Glutamatergic neuron (in vitro differentiated cells): Measurements from ENCODE around the gene AGAP1. TPM values are rescaled to one million over a fixed set of nuclear protein-coding genes. Genes with fewer than 3 reads are reported as not detected.
"Not testable (repeated sequence)": the region's sequence is repeated elsewhere in the genome, so short reads cannot be mapped to it uniquely, and the experiment has no call there.

ENCODE experiments used
- DNase-seq: peaks from one replicate; pipeline ENCODE4 v3.0.0; 2022
- H3K27ac Mint-ChIP-seq: one replicate; pipeline ENCODE4 v1.8.0; 2020; ENCODE audit warnings: mild to moderate bottlenecking, mixed read lengths, inconsistent platforms; ENCODE audit not compliant: unreplicated experiment
- H3K27me3 Mint-ChIP-seq: one replicate; pipeline ENCODE4 v1.8.0; 2020; ENCODE audit warnings: mild to moderate bottlenecking, moderate library complexity, mixed read lengths, inconsistent platforms; ENCODE audit not compliant: unreplicated experiment
- H3K36me3 Mint-ChIP-seq: one replicate; pipeline ENCODE4 v1.8.0; 2020; ENCODE audit warnings: mild to moderate bottlenecking, mixed read lengths, inconsistent platforms; ENCODE audit not compliant: unreplicated experiment
- H3K4me1 Mint-ChIP-seq: one replicate; pipeline ENCODE4 v1.8.0; 2020; ENCODE audit warnings: mild to moderate bottlenecking, low read depth, mixed read lengths, inconsistent platforms; ENCODE audit not compliant: unreplicated experiment
- H3K4me3 Mint-ChIP-seq: one replicate; pipeline ENCODE4 v1.8.0; 2020; ENCODE audit warnings: mild to moderate bottlenecking, mixed read lengths, inconsistent platforms; ENCODE audit not compliant: unreplicated experiment
- H3K9me3 Mint-ChIP-seq: one replicate; pipeline ENCODE4 v1.8.0; 2020; ENCODE audit warnings: mild to moderate bottlenecking, moderate library complexity, mixed read lengths, inconsistent platforms; ENCODE audit not compliant: unreplicated experiment
- total RNA-seq: library from RNA; stranded (reverse); fragmentation: NEBNext Ultra II Directional; extraction: Animal tissue kit (Norgen Biotek cat#: 25700); gene quantifications from one replicate; pipeline ENCODE4 v1.2.1, GENCODE V29; 2021; ENCODE audit not compliant: unreplicated experiment
- TF ChIP-seq, protein P1 (sequence below): fragments of 200-600 bp; sonication (generic); IDR thresholded peaks from one replicate; pipeline ENCODE4 v1.5.0; 2021; ENCODE audit not compliant: partially characterized antibody, unreplicated experiment

AGAP1 gene
- total RNA-seq, 1 donor from 2014 or later = 153 TPM

DNA sequence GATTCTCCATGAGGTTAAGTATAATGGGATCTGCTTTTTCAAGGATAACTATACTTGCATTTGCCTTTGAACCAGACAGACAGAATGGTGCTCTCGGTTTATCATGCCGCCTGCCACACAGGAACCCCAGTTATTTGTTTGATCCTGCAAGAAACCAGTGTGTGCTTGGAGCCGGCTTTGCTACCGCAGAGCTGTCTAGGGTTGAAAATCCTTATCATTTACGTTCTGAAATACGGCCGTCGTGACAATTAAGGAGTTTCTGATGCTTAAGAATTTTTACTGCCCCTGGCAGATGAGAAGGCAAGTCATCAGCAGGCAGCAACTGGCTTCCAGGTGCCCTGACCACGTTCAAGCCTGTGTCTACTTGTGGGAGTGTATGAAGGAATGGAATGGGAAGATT lies 562.3 kb downstream of the AGAP1 start:
- Mint-ChIP-seq H3K27ac (no peak overlapping the region), H3K4me1 (peaks cover 47% of the 10 kb centered on the region), H3K36me3 (peaks cover 12% of the 10 kb centered on the region), H3K27me3 (peaks cover 7% of the 10 kb centered on the region), H3K4me3 (no peak overlapping the region), H3K9me3 (peaks cover 13% of the 10 kb centered on the region)
- TF ChIP-seq, protein P1, sequence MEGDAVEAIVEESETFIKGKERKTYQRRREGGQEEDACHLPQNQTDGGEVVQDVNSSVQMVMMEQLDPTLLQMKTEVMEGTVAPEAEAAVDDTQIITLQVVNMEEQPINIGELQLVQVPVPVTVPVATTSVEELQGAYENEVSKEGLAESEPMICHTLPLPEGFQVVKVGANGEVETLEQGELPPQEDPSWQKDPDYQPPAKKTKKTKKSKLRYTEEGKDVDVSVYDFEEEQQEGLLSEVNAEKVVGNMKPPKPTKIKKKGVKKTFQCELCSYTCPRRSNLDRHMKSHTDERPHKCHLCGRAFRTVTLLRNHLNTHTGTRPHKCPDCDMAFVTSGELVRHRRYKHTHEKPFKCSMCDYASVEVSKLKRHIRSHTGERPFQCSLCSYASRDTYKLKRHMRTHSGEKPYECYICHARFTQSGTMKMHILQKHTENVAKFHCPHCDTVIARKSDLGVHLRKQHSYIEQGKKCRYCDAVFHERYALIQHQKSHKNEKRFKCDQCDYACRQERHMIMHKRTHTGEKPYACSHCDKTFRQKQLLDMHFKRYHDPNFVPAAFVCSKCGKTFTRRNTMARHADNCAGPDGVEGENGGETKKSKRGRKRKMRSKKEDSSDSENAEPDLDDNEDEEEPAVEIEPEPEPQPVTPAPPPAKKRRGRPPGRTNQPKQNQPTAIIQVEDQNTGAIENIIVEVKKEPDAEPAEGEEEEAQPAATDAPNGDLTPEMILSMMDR = no peak
- DNase-seq = no peak

DNA sequence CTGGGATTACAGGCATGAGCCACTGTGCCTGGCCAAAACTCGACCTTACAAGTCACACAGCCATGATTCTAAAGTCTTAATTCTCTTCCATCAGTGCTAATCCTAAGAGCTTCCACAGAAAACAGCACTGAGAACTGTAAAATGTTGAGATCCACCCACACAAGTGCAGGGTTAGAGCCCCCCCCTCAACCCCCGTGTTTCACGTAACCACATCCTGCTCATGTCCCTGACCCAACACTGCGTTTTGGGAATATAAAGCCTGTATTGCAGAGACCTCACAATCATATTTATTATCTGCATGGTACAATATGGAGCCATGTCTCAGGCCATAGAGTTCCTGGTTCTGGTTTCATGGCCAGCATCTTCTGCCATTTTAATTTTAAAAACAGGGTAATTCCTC lies 563.5 kb downstream of the AGAP1 start:
- DNase-seq = no peak
- peaks cover 36% of the 10 kb centered on the region for H3K4me1 Mint-ChIP-seq
- peaks cover 7% of the 10 kb centered on the region for H3K27me3 Mint-ChIP-seq

DNA sequence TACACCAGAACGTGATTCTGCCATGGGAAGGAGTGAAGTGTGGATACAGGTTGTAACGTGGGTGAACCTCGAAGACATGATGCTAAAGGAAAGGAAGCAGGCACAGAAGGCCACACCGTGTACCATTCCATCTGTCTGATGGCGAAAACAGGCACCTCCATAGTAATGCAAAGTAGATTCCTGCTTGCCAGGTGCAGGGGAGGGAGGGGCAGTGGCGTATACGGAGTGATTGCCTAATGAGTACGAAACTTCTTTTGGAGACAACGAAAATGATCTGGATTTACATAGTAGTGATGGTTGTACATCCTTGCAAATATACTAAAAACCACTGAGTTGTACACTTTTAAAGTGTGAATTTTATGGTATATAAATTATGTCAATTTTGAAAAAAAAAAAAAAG lies 567.7 kb downstream of the AGAP1 start:
- H3K4me1 Mint-ChIP-seq = peaks cover 12% of the 10 kb centered on the region
- no peaks in the 10 kb centered on the region for H3K27me3 Mint-ChIP-seq
- no peak overlapping the region for H3K4me3 Mint-ChIP-seq
- TF ChIP-seq, protein P1 = no peak
- H3K27ac Mint-ChIP-seq = no peak overlapping the region
- H3K36me3 Mint-ChIP-seq = peaks cover 12% of the 10 kb centered on the region
- DNase-seq = no peak
- H3K9me3 Mint-ChIP-seq = peaks cover 8% of the 10 kb centered on the region

More for the DNA sequence above, 563.5 kb downstream of the AGAP1 start:
- Mint-ChIP-seq H3K27ac (no peak overlapping the region), H3K9me3 (peaks cover 13% of the 10 kb centered on the region), H3K4me3 (no peak overlapping the region), H3K36me3 (peaks cover 12% of the 10 kb centered on the region)
- TF ChIP-seq, protein P1 = no peak

DNA sequence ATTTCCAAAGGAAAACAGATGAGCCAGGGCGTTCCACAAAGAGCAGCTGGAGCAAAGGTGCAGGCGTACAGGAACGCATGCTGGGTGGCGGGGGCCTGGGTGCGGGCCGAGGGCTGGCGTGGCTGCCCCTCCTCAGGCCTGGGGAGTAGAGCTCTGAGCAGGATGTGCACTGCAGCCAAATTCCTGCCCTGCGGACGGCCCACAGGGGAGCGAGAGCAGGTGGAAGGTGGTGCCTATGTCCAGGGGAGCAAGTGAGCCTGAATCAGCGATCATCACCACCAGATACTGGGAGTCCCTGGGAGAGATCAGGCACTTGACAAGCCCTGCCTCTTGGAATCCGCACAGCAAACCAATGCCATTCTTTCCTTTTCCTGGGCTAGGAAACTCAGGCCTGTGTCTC lies 568.1 kb downstream of the AGAP1 start:
- no peak for DNase-seq
- H3K4me1 Mint-ChIP-seq = peaks cover 8% of the 10 kb centered on the region
- H3K36me3 Mint-ChIP-seq = peaks cover 12% of the 10 kb centered on the region
- H3K27me3 Mint-ChIP-seq = no peaks in the 10 kb centered on the region
- TF ChIP-seq, protein P1 = no peak
- no peak overlapping the region for H3K4me3 Mint-ChIP-seq
- H3K27ac Mint-ChIP-seq = no peak overlapping the region
- H3K9me3 Mint-ChIP-seq = peaks cover 8% of the 10 kb centered on the region

DNA sequence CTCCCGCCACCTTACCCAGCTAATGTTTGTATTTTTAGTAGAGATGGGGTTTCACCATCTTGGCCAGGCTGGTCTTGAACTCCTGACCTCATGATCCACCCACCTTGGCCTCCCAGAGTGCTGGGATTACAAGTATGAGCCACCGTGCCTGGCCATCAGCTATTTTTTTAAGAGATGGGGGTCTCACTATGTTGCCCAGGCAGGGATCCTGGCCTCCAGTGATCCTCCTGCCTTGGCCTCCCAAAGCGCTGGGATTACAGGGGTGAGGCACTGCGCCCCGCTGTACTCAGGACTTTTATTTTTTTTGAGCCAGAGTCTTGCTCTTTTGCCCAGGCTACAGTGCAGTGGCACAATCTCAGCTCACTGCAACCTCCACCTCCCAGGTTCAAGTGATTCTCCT lies 569.0 kb downstream of the AGAP1 start:
- DNase-seq, H3K4me3 Mint-ChIP-seq, H3K4me1 Mint-ChIP-seq, H3K27ac Mint-ChIP-seq, H3K27me3 Mint-ChIP-seq: not testable (repeated sequence)
- H3K9me3 Mint-ChIP-seq = peaks cover 12% of the 10 kb centered on the region
- peaks cover 17% of the 10 kb centered on the region for H3K36me3 Mint-ChIP-seq

DNA sequence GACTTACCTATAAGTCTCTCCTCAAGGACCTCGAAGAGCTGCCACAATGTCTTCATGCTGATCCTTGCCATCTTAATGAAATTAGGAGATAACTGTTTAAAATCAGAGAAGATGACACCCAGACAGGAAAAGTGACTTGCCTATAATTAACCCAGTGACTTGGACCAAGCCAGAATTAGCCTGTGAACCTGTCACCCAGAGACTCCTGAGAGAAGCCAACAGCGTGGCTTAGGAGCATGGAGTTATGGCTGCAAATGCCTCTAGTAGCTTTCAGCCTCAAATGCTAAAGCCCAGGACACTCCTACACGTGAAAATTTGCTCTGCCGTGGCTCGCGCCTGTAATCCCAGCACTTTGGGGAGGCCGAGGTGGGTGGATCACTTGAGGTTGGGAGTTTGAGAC lies 570.2 kb downstream of the AGAP1 start:
- H3K27ac Mint-ChIP-seq = no peak overlapping the region
- TF ChIP-seq, protein P1 = no peak
- H3K36me3 Mint-ChIP-seq = peaks cover 10% of the 10 kb centered on the region
- peaks cover 8% of the 10 kb centered on the region for H3K9me3 Mint-ChIP-seq
- no peak overlapping the region for H3K4me3 Mint-ChIP-seq
- DNase-seq = no peak
- peaks cover 1% of the 10 kb centered on the region for H3K27me3 Mint-ChIP-seq
- H3K4me1 Mint-ChIP-seq = peaks cover 8% of the 10 kb centered on the region
